Activated naive CD8-positive, alpha-beta T cell (primary cell): ENCODE measurements around the gene STYK1.

ENCODE experiments used
- H3K27ac Mint-ChIP-seq: one replicate; pipeline ENCODE4 v1.8.0; 2021; ENCODE audit warnings: mixed read lengths
- H3K27me3 Mint-ChIP-seq: one replicate; pipeline ENCODE4 v1.8.0; 2021; ENCODE audit warnings: mixed read lengths
- H3K36me3 Mint-ChIP-seq: one replicate; pipeline ENCODE4 v1.8.0; 2021; ENCODE audit warnings: mixed read lengths
- H3K4me1 Mint-ChIP-seq: one replicate; pipeline ENCODE4 v1.8.0; 2021; ENCODE audit warnings: low read depth, mixed read lengths
- H3K4me3 Mint-ChIP-seq: one replicate; pipeline ENCODE4 v1.8.0; 2021; ENCODE audit warnings: mild to moderate bottlenecking, mixed read lengths
- H3K9me3 Mint-ChIP-seq: one replicate; pipeline ENCODE4 v1.8.0; 2021; ENCODE audit warnings: low read depth, mixed read lengths

Gene STYK1

DNA sequence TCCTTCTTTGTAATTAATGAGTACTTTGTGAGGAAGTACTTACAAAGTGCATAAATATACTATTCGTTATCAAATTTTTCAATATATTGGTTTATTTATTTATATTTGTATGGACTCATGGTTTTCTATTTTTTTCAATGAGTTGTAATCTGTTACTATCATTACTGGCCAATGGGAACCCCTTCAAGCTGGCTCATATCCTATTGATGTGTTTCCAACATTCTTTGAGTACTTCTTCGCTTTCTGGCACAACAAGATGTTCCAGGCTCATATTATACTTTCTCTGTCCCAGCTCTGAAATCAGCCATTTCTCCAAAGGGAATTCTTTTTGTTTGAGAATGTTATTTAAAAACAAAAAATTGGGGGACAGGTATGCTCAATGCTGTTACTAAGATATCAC is 31.8 kb upstream of the STYK1 start:
- Mint-ChIP-seq H3K4me3 (no peak overlapping the region), H3K36me3 (peaks cover 33% of the 10 kb centered on the region), H3K27me3 (no peaks in the 10 kb centered on the region), H3K4me1 (peaks cover 13% of the 10 kb centered on the region), H3K9me3 (no peaks in the 10 kb centered on the region), H3K27ac (no peak overlapping the region)

DNA sequence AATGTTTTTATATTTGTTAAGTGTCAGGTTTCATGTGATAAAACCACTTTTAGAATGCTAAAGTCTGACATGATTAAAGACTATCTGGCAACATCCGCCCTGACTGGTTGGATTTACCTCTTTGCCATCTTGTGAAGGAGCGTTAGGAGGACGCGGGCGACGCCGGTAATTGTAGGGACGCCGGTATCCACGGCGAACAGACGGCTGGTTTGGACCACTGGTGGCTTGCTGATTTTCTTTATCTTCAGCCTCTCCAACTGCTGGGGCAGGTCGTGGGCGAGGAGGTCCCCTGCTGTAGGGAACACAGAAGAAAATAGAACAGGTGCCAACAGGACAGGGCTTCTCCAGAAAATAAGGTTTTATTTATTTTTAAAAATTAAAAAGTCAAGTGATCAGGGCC is 28.0 kb upstream of the STYK1 start:
- H3K36me3 Mint-ChIP-seq, result peaks cover 25% of the 10 kb centered on the region
- peaks cover 16% of the 10 kb centered on the region for H3K4me1 Mint-ChIP-seq
- peak overlapping the region; percentile 72 for H3K27ac Mint-ChIP-seq
- no peaks in the 10 kb centered on the region for H3K27me3 Mint-ChIP-seq
- H3K4me3 Mint-ChIP-seq, result no peak overlapping the region
- no peaks in the 10 kb centered on the region for H3K9me3 Mint-ChIP-seq

DNA sequence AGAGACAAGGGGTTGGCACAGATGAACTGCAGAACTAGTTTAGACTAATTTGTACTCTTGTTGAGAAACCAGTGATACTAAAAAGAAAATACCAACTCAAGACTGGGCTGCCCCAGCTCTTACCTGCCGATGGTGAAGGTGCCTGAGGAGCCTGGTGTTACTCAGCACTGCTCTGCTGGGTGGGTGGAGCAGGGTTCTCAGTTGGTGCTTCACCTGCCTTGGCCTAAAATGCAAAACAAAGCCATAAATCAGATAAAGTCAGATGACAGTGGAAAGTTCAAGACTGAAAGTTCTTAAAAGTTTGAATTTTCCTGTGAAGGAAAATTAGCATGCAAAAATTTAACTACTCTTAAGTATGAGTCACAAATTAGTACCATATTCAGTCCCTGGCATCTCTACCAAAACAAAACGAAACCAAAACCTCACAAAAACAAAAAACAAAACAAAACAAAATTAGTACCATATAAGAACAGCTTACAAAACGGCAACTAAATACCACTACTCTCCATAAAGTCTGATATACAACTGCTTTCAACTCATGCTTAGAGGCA is 27.4 kb upstream of the STYK1 start:
- Mint-ChIP-seq H3K4me3 (peak overlapping the region; percentile 38), H3K27ac (peak overlapping the region; percentile 72), H3K27me3 (no peaks in the 10 kb centered on the region), H3K9me3 (no peaks in the 10 kb centered on the region), H3K4me1 (peaks cover 16% of the 10 kb centered on the region), H3K36me3 (peaks cover 25% of the 10 kb centered on the region)

DNA sequence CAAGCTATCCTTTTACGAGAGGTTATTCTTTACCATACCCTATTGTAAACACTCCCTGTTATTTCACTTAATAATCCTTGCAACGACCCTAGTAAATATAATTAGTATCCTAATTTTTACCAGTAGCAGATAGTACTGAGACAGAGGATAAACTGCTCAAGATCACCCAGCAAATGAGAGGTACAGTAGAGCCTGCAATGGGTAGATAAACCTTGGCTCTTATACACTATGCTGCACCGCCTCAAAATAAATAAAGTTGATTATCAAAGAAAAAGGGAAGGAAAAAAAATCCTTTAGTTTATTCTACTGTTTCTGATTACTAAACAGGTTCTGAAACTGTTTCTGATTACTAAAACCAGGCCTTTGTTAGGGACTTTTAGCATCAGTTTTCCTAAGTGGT is 26.7 kb upstream of the STYK1 start:
- Mint-ChIP-seq H3K9me3 (no peaks in the 10 kb centered on the region), H3K4me3 (no peak overlapping the region), H3K27ac (peak overlapping the region; percentile 72), H3K4me1 (peaks cover 16% of the 10 kb centered on the region), H3K36me3 (peaks cover 27% of the 10 kb centered on the region), H3K27me3 (no peaks in the 10 kb centered on the region)

DNA sequence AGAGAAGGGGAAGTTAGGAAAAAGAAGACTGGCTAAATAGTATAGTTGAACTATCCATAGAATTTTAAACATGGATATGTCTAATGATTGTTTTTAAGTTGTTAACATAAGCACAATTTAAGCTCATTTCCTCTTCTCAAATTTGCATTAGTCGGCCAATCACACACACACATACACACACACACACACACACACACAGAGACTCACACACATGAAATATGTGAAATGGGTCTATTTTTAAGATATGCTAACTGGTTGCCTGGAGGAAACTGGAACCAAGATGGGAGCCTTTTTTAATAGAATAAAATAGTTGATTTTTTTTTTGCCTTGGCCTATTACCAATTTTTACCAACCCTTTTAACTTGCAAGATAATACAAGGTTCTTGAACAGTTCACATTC is 24.0 kb upstream of the STYK1 start:
- Mint-ChIP-seq H3K4me3 (no peak overlapping the region), H3K9me3 (no peaks in the 10 kb centered on the region), H3K36me3 (peaks cover 23% of the 10 kb centered on the region), H3K27me3 (no peaks in the 10 kb centered on the region), H3K27ac (no peak overlapping the region), H3K4me1 (peaks cover 16% of the 10 kb centered on the region)

DNA sequence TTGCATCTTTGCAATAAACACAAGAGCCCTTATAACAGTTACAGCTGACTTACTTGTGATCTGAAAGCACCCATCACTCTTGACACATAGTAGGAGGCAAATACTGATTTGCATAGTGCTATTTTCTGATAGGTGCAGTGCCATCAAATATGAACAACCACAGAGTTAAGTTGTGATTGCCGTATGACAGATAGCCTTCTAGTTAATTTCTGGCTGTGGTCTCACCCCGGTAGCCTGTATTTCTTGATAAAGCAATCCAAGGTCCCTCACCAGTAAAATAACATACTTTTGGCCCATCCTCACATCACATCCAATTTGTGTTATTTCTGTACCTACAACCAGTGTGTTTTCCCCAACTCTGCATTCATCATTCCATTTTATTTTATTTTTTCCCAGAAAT is 23.3 kb upstream of the STYK1 start:
- Mint-ChIP-seq H3K4me3 (no peak overlapping the region), H3K4me1 (peaks cover 16% of the 10 kb centered on the region), H3K36me3 (peaks cover 23% of the 10 kb centered on the region), H3K27ac (no peak overlapping the region), H3K9me3 (no peaks in the 10 kb centered on the region), H3K27me3 (no peaks in the 10 kb centered on the region)

DNA sequence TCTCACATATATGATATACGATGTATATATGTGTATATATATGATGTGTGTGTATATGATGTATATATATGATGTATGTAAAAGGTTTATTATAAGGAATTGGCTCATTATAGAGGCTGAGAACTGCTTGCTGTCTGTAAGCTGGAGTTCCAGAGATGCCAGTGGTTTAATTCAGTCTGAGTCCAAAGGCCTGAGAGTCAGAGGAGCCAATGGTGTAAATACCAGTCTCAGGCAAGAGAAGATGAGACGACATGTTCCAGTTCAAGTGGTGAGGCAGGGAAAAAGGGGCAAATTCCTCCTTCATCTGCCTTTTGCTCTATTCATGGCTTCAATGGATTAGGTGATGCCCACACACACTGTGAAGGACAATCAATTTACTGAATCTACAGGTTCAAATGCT is 17.1 kb upstream of the STYK1 start:
- no peak overlapping the region for H3K4me3 Mint-ChIP-seq
- H3K4me1 Mint-ChIP-seq, result no peaks in the 10 kb centered on the region
- peaks cover 4% of the 10 kb centered on the region for H3K27me3 Mint-ChIP-seq
- H3K9me3 Mint-ChIP-seq, result peaks cover 9% of the 10 kb centered on the region
- H3K27ac Mint-ChIP-seq, result no peak overlapping the region
- H3K36me3 Mint-ChIP-seq, result peaks cover 12% of the 10 kb centered on the region

DNA sequence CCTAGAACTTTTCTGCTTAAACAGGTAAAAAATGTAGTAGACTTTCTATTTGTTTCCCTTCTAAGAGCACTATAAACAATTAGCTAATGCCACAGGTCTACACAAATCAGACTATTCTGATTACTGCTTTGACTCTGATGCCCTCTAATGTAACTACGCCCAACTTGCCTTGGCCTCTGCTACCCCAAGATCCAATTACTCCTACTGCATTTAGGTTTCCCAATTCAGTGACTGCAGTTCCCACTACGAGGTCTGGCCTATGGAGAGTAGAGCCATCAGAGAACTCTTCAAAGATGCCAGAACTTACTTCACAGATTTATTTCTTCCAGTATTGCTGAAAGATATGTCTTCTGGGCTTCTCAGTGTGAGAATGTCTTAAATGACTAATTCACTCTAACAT is 15.3 kb upstream of the STYK1 start:
- H3K27me3 Mint-ChIP-seq, result peaks cover 9% of the 10 kb centered on the region
- H3K4me3 Mint-ChIP-seq, result no peak overlapping the region
- H3K4me1 Mint-ChIP-seq, result no peaks in the 10 kb centered on the region
- H3K36me3 Mint-ChIP-seq, result peaks cover 11% of the 10 kb centered on the region
- H3K27ac Mint-ChIP-seq, result no peak overlapping the region
- peaks cover 9% of the 10 kb centered on the region for H3K9me3 Mint-ChIP-seq

DNA sequence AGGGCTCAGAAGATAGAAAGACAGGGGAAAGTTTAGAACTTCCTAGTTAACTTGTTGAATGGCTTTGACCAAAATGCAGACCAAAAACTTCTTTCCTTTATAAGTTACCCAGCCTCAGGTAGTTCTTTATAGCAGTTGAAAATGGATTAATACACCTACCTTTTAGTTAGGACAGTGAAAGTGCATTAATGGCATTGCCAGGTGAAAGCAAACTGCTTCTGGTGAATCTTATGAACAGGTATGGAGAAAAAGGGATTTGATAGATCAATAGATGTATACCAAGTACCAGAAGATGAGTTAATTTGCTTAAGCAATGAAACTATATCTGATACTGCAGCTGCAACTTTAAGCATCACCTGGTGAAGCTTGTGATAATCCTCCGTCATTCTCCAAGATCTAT is 14.2 kb upstream of the STYK1 start:
- no peaks in the 10 kb centered on the region for H3K4me1 Mint-ChIP-seq
- peaks cover 11% of the 10 kb centered on the region for H3K36me3 Mint-ChIP-seq
- no peak overlapping the region for H3K4me3 Mint-ChIP-seq
- H3K27ac Mint-ChIP-seq, result no peak overlapping the region
- peaks cover 9% of the 10 kb centered on the region for H3K27me3 Mint-ChIP-seq
- peaks cover 9% of the 10 kb centered on the region for H3K9me3 Mint-ChIP-seq

DNA sequence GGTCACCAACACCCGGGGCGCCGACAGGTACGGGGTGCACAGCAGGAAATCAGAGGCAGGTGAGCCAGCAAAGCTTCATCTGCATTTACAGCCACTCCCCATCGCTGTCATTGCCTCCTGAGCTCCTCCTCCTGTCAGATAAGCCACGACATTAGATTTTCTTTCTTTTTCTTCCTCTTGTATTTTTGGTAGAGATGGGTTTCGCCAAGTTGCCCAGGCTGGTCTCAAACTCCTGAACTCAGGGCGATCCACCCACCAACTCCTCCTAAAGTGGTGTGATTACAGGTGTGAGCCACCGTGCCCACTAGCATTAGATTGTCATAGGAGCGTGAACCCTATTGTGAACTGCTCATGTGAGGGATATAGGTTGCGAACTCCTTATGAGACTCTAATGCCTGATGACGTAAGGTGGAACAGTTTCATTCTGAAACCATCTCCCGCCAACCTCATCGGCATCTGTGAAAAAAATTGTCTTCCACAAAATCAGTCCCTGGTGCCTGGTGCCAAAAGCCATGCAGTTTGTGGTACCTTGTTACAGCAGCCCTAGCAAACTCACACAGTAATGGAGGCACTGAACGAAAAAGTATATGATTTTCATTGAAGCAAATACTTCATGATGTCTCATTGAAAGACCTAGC is 1.5 kb downstream of the STYK1 start:
- peaks cover 3% of the 10 kb centered on the region for H3K27me3 Mint-ChIP-seq
- H3K4me3 Mint-ChIP-seq, result peak overlapping the region; percentile 70
- H3K36me3 Mint-ChIP-seq, result no peaks in the 10 kb centered on the region
- peak overlapping the region; percentile 31 for H3K27ac Mint-ChIP-seq
- H3K4me1 Mint-ChIP-seq, result peaks cover 43% of the 10 kb centered on the region
- H3K9me3 Mint-ChIP-seq, result no peaks in the 10 kb centered on the region

DNA sequence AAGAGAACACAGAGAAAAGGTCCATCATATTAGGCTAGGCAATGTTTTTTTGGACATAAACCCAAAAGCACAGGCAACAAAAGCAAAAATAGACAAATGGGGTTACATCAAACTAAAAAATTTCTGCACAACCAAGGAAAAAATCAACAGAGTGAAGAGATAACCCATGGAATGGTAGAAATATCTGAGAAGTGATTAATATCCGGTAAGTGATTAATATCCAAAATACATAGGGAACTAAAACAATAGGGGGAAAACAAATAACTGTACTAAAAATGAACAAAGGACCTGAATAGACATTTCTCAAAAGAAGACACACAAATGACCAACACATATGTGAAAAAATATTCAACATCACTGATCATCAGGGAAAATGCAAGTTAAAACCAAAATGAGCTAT is 4.3 kb downstream of the STYK1 start:
- H3K36me3 Mint-ChIP-seq, result no peaks in the 10 kb centered on the region
- no peaks in the 10 kb centered on the region for H3K27me3 Mint-ChIP-seq
- no peaks in the 10 kb centered on the region for H3K9me3 Mint-ChIP-seq
- H3K4me1 Mint-ChIP-seq, result peaks cover 39% of the 10 kb centered on the region
- H3K27ac Mint-ChIP-seq, result no peak overlapping the region
- no peak overlapping the region for H3K4me3 Mint-ChIP-seq

DNA sequence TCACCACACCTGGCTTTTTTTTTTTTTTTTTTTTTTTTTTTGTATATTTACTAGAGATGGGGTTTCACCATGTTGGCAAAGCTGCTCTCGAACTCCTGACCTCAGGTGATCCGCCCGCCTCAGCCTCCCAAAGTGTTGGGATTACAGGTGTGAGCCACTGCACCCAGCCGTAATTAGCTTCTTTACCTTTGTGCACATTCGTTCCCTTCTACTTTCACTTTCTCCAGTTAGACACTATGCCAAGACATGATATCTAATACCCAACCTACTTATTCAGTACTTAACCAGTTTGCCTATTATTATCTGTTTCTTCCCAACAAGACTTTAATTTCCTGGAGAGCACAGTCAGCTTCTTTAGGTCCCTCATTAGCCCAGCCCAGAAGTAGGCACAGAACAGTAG is 5.3 kb downstream of the STYK1 start:
- Mint-ChIP-seq H3K9me3 (no peaks in the 10 kb centered on the region), H3K4me1 (peaks cover 31% of the 10 kb centered on the region), H3K27ac (no peak overlapping the region), H3K36me3 (no peaks in the 10 kb centered on the region), H3K27me3 (no peaks in the 10 kb centered on the region), H3K4me3 (peak overlapping the region; percentile 73)

DNA sequence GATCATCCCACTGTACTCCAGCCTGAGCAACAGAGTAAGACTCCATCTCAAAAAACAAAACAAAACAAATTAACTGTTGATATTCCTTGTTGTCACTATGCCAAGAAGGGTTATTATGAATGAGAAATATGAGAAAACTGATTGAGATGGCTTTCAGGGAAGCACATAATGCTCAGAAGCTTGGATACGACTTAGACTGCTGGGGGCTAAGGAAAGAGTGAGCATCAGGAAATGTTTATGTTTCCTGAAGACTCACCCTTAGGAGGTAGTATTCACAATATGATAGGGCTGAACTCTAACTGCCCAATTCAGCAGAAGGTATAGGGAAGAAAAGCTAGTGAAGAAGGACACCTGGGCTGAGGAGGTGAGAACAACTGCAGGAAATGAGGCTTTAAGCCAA is 6.3 kb downstream of the STYK1 start:
- no peaks in the 10 kb centered on the region for H3K9me3 Mint-ChIP-seq
- no peaks in the 10 kb centered on the region for H3K27me3 Mint-ChIP-seq
- no peak overlapping the region for H3K27ac Mint-ChIP-seq
- peak overlapping the region; percentile 65 for H3K4me3 Mint-ChIP-seq
- H3K36me3 Mint-ChIP-seq, result no peaks in the 10 kb centered on the region
- peaks cover 23% of the 10 kb centered on the region for H3K4me1 Mint-ChIP-seq

DNA sequence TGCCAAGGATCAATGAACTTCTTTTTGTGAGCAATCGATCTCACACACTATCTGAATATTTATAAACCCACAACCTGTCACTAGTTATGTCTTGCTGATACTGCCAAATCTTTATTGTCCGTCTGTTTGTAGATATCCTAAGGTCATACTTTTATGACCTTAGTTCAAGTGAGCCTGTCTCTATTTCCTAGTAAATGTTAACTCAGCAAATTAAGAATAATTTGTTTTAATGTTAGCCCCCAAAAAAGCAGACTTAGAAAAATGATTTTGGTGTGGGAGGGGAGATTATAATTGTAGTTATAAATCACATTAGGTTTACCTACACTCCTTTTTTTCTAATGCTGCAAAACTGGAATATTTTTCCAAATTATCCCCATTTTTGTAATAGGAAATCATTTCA is 9.4 kb downstream of the STYK1 start:
- Mint-ChIP-seq H3K9me3 (no peaks in the 10 kb centered on the region), H3K4me3 (no peak overlapping the region), H3K4me1 (peaks cover 15% of the 10 kb centered on the region), H3K27me3 (no peaks in the 10 kb centered on the region), H3K36me3 (no peaks in the 10 kb centered on the region), H3K27ac (no peak overlapping the region)

DNA sequence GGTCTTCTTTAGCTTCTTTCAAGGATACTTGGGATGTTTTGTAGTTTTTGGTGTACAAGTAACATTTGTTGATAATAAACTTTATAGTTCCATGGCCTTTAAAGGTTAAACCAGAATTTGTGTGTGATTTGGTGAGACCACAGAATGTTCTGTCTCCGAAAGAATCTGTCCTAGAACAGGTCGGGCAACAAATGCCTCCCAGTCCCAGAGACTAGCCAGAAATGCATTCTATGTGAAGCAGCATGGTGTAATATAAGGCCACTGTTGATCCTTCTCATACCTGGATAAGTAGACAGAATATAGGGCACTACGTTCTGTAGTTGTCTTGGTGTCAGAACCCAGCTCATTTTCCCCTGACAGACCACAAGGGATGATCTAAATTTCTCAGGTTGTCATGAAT is 10.0 kb downstream of the STYK1 start:
- H3K27me3 Mint-ChIP-seq, result no peaks in the 10 kb centered on the region
- no peak overlapping the region for H3K27ac Mint-ChIP-seq
- no peak overlapping the region for H3K4me3 Mint-ChIP-seq
- H3K36me3 Mint-ChIP-seq, result no peaks in the 10 kb centered on the region
- peaks cover 11% of the 10 kb centered on the region for H3K4me1 Mint-ChIP-seq
- H3K9me3 Mint-ChIP-seq, result no peaks in the 10 kb centered on the region

DNA sequence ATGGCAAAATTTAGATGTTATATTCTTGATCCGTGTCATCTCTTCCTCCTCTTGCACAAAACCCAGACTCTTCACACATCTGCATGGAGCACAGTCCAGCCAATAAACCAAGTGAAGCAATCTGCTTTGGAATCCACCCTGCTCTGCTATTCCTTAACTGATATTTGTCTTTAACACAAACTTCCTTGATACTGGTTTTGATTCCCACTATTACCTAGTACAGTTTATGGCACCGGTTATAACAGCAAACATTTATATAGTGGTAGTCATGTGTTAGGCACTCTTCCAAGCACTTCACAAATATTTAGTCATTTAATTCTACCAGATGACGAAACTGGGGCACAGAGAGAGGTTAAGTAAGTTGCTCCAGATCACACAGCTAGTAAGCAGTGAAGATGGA is 12.5 kb downstream of the STYK1 start:
- Mint-ChIP-seq H3K36me3 (peaks cover 4% of the 10 kb centered on the region), H3K4me3 (no peak overlapping the region), H3K27me3 (no peaks in the 10 kb centered on the region), H3K27ac (no peak overlapping the region), H3K9me3 (no peaks in the 10 kb centered on the region), H3K4me1 (no peaks in the 10 kb centered on the region)
